Stimulated activated naive B cell treated with anti-CD40 and anti-IgM and Interleukin-4, amounts not matched to agents 10 μg/mL and 1 μg/mL and 100 μg/mL, for 72 hours (primary cell): Measurements from ENCODE around the gene CDCA7.
"Not testable (repeated sequence)": the region's sequence is repeated elsewhere in the genome, so short reads cannot be mapped to it uniquely, and the experiment has no call there.

Source experiments
- ATAC-seq, 2 donors: fragments of 150-1000 bp; cut with Tn5 transposase; replicated peaks; 2 replicates each; pipeline ENCODE4 v1.10.0; 2021; ENCODE audit warnings: moderate library complexity in 1 of 2
- DNase-seq: peaks from one replicate; pipeline ENCODE4 v3.0.0; 2021
- H3K27ac Mint-ChIP-seq: one replicate; pipeline ENCODE4 v1.8.0; 2022; ENCODE audit warnings: mild to moderate bottlenecking, mixed read lengths
- H3K27me3 Mint-ChIP-seq, 2 donors: one replicate each; pipeline ENCODE4 v1.8.0; 2022; ENCODE audit warnings: mixed read lengths in 2 of 2
- H3K36me3 Mint-ChIP-seq, 2 donors: one replicate each; pipeline ENCODE4 v1.8.0; 2022; ENCODE audit warnings: mixed read lengths in 2 of 2, mild to moderate bottlenecking in 1 of 2
- H3K4me1 Mint-ChIP-seq, 2 donors: one replicate each; pipeline ENCODE4 v1.8.0; 2022; ENCODE audit warnings: mixed read lengths in 2 of 2, mild to moderate bottlenecking in 1 of 2
- H3K4me3 Mint-ChIP-seq, 2 donors: one replicate each; pipeline ENCODE4 v1.8.0; 2022; ENCODE audit warnings: mild to moderate bottlenecking in 2 of 2, mixed read lengths in 2 of 2, moderate library complexity in 1 of 2
- H3K9me3 Mint-ChIP-seq, 2 donors: one replicate each; pipeline ENCODE4 v1.8.0; 2022; ENCODE audit warnings: mixed read lengths in 2 of 2, mild to moderate bottlenecking in 1 of 2

CDCA7 gene

GRCh38 chr2:173401716-173402326 lies 47.1 kb downstream of the CDCA7 start:
- Mint-ChIP-seq H3K36me3 (no peaks in the 10 kb centered on the region), H3K27ac (no peak overlapping the region), H3K9me3 (no peaks in the 10 kb centered on the region), H3K27me3 (peaks cover 49 to 68% of the 10 kb centered on the region in 2 donors), H3K4me3 (no peak overlapping the region), H3K4me1 (peaks cover 4 to 11% of the 10 kb centered on the region in 2 donors)
- no peak for DNase-seq
- no peak for ATAC-seq

GRCh38 chr2:173402405-173402974 lies 47.8 kb downstream of the CDCA7 start:
- Mint-ChIP-seq H3K27ac (no peak overlapping the region), H3K4me1 (peaks cover 4 to 11% of the 10 kb centered on the region in 2 donors), H3K36me3 (no peaks in the 10 kb centered on the region), H3K9me3 (no peaks in the 10 kb centered on the region), H3K27me3 (peaks cover 44 to 63% of the 10 kb centered on the region in 2 donors), H3K4me3 (peak overlapping the region; percentile 10 to 47)
- DNase-seq (peak; percentile 63), ATAC-seq (peak; percentile 97 to 98)

GRCh38 chr2:173404841-173405750 lies 50.4 kb downstream of the CDCA7 start:
- peaks cover 41 to 63% of the 10 kb centered on the region in 2 donors for H3K27me3 Mint-ChIP-seq
- H3K9me3 Mint-ChIP-seq = no peaks in the 10 kb centered on the region
- H3K4me3 Mint-ChIP-seq = no peak overlapping the region
- ATAC-seq = no peak
- no peak for DNase-seq
- peaks cover 4 to 11% of the 10 kb centered on the region in 2 donors for H3K4me1 Mint-ChIP-seq
- no peaks in the 10 kb centered on the region for H3K36me3 Mint-ChIP-seq
- H3K27ac Mint-ChIP-seq = no peak overlapping the region

GRCh38 chr2:173407176-173407575 lies 52.5 kb downstream of the CDCA7 start:
- ATAC-seq (no peak), DNase-seq (no peak)
- Mint-ChIP-seq H3K9me3 (no peaks in the 10 kb centered on the region), H3K36me3 (no peaks in the 10 kb centered on the region), H3K27me3 (peaks cover 23 to 48% of the 10 kb centered on the region in 2 donors), H3K4me3 (no peak overlapping the region), H3K27ac (no peak overlapping the region), H3K4me1 (peaks cover 4 to 6% of the 10 kb centered on the region in 2 donors)

- Mint-ChIP-seq H3K4me3 (no peak overlapping the region), H3K4me1 (peaks cover 0 to 1% of the 10 kb centered on the region in 2 donors), H3K27me3 (peaks cover 19 to 44% of the 10 kb centered on the region in 2 donors), H3K36me3 (no peaks in the 10 kb centered on the region), H3K9me3 (no peaks in the 10 kb centered on the region), H3K27ac (no peak overlapping the region)
- no peak for DNase-seq
- no peak for ATAC-seq
Measured at GRCh38 chr2:173407646-173408045, 53.0 kb downstream of the CDCA7 start.

- H3K9me3 Mint-ChIP-seq = no peaks in the 10 kb centered on the region
- H3K36me3 Mint-ChIP-seq = no peaks in the 10 kb centered on the region
- no peak for DNase-seq
- ATAC-seq = no peak
- H3K27ac Mint-ChIP-seq = no peak overlapping the region
- H3K4me1 Mint-ChIP-seq = no peaks in the 10 kb centered on the region
- no peak overlapping the region for H3K4me3 Mint-ChIP-seq
- peaks cover 20 to 27% of the 10 kb centered on the region in 2 donors for H3K27me3 Mint-ChIP-seq
Measured at GRCh38 chr2:173410579-173410978, 55.9 kb downstream of the CDCA7 start.

DNA sequence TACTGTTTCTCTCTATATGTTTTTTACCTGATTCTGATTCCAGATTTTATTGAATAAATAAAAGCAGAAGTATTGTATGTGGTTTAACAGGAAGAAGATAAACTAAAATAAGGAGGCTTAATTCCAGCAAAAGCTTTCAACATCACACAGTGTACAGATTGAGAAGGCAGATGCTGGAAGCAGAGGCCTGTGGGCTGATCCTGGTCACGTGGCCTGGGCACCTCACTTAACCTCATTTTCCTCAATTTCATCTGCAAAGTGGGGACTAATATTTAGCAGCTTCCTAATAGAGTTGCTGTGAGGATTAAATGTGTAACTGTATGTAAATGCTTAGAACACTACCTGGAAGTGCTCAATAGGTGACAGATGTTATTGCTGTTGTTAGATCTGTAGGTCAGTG lies 58.0 kb downstream of the CDCA7 start:
- Mint-ChIP-seq H3K36me3 (no peaks in the 10 kb centered on the region), H3K9me3 (no peaks in the 10 kb centered on the region), H3K27ac (no peak overlapping the region), H3K4me3 (no peak overlapping the region), H3K27me3 (peaks cover 25 to 34% of the 10 kb centered on the region in 2 donors), H3K4me1 (no peaks in the 10 kb centered on the region)
- ATAC-seq (no peak), DNase-seq (no peak)

DNA sequence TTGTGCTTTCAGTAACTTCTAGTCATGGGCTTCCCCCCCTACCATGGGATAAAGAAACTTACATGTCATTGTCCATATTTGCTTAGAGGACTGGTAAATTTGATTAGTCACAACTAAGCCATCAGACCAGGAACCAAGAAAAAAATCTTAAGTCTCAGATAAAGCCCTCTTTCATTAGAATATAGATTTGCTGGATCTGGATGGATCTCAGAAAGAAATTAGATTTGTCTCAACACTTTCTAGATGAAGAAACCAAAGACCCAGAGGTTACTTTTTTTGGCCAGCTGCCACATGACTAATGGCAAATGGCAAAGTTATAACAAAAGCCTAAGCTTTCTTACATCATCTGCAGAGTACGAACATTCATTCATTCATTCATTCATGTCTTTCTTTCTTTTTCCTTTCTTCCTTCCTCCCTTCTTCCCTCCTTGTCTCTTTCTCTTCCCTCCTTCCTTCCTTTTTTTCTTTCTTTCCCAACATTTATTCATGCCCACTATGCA lies 60.2 kb downstream of the CDCA7 start:
- DNase-seq (no peak), ATAC-seq (no peak)
- no peaks in the 10 kb centered on the region for H3K36me3 Mint-ChIP-seq
- H3K27ac Mint-ChIP-seq = no peak overlapping the region
- no peaks in the 10 kb centered on the region for H3K9me3 Mint-ChIP-seq
- peaks cover 23 to 25% of the 10 kb centered on the region in 2 donors for H3K27me3 Mint-ChIP-seq
- no peak overlapping the region for H3K4me3 Mint-ChIP-seq
- H3K4me1 Mint-ChIP-seq = no peaks in the 10 kb centered on the region

DNA sequence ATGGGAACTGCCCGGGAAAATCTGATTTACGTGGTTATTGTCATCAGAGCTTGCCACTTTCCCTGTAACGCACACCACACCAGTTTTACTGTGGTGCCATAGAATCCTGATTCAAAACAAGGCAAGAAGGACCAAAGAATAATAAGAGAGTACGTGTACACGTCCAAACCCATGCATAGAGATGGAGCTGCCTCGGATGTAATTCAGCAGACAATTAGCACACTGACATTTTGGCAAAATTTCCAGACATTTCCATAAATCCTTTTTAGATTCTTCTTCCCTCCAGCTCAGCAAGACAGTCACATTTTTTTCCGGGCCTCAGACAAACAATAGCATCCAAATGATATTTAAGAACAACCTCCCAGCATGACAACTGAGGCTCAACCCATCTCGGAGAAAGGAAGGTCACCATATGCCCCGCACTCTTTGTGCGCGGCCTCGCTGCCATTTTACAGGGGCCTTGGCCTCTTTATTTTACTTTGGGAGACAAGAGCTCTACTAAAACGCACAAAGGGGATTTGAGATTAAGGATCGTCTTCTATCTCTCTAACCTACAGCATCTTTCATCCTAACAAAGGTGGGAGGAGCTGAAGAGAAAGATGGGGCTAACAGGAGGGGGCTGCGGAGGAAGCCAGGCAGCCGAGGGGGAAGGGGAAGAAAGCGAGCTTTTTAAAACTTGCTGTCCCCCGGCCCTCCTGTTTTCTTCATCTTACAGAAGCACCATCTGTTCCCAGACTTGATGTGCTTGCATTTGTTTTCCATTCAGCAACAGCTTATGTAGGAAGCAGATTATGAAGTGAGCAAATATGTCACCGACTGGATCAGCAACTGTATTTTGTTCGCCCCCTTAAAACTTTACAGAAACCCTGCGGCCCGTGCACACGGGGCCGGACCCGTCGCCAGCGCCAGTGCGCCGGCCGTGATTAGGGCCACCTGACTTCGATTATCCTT lies 61.0 kb downstream of the CDCA7 start:
- Mint-ChIP-seq H3K4me3 (no peak overlapping the region), H3K9me3 (no peaks in the 10 kb centered on the region), H3K27me3 (peaks cover 26 to 29% of the 10 kb centered on the region in 2 donors), H3K27ac (no peak overlapping the region), H3K36me3 (no peaks in the 10 kb centered on the region), H3K4me1 (no peaks in the 10 kb centered on the region)
- DNase-seq (no peak), ATAC-seq (no peak)

GRCh38 chr2:173416415-173417152 lies 61.9 kb downstream of the CDCA7 start:
- not testable (repeated sequence) for ATAC-seq, H3K4me3 Mint-ChIP-seq, H3K27ac Mint-ChIP-seq, DNase-seq, H3K36me3 Mint-ChIP-seq, H3K9me3 Mint-ChIP-seq, H3K4me1 Mint-ChIP-seq
- peaks cover 29 to 38% of the 10 kb centered on the region in 2 donors for H3K27me3 Mint-ChIP-seq

DNA sequence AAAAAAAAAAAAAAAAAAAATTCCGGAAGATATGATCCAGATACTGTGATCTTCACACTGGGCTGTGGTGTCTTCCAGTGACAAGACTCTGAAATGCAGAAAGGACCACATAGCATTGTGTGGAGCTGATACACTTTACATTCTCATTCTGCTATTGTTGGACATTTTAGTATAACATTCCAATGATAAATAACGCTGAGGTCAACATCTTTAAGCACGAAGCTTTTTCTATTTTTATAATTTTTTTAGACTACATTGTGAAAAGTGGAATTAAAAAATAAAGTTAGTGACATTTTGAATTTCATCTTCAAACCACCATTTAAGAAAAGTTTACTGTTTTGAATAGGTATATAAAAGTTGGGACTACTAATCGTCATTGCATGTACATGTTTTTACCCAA lies 62.7 kb downstream of the CDCA7 start:
- DNase-seq = no peak
- Mint-ChIP-seq H3K27me3 (peaks cover 37 to 41% of the 10 kb centered on the region in 2 donors), H3K36me3 (no peaks in the 10 kb centered on the region), H3K4me3 (no peak overlapping the region), H3K9me3 (no peaks in the 10 kb centered on the region), H3K27ac (no peak overlapping the region), H3K4me1 (no peaks in the 10 kb centered on the region)
- ATAC-seq = no peak

- Mint-ChIP-seq H3K36me3 (no peaks in the 10 kb centered on the region), H3K27me3 (peaks cover 37 to 43% of the 10 kb centered on the region in 2 donors), H3K27ac (no peak overlapping the region), H3K9me3 (no peaks in the 10 kb centered on the region), H3K4me3 (no peak overlapping the region), H3K4me1 (no peaks in the 10 kb centered on the region)
- no peak for ATAC-seq
- DNase-seq = no peak
Measured at GRCh38 chr2:173417802-173418201, 63.1 kb downstream of the CDCA7 start.
